ENCODE measurements around the gene COL7A1. TPM values are rescaled to one million over a fixed set of nuclear protein-coding genes. Genes with fewer than 3 reads are reported as not detected.

Gene COL7A1
- total RNA-seq, 1 donor from 2014 or later = 1.5 TPM

DNA sequence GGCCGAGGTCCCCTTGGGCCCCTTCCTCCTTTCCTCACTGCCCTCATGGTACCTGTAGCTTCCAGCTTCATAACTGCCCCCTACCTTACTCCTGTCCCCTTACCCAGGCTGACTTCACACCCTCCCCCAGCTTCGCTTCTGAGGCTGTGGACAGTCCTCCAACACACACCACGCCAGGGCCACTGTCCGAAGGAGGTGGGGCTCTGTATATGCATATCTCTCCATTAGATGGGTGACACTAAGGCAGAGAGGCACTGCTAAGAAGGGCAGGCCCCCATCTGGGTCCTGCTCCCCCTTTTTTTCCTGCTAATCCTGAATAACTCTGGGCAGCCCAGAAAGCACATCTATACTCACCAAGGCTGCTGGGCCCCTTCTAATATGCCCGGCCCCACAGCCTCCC is 1.0 kb upstream of the COL7A1 start:
- Mint-ChIP-seq H3K27me3 (peaks cover 18% of the 10 kb centered on the region), H3K27ac (no peak overlapping the region), H3K9me3 (no peaks in the 10 kb centered on the region), H3K4me3 (no peak overlapping the region), H3K4me1 (peaks cover 14% of the 10 kb centered on the region), H3K36me3 (ENCODE audit: low read depth) (peaks cover 38% of the 10 kb centered on the region)
- DNase-seq = no peak
- POLR2A ChIA-PET = no interaction called here
- no peak for ATAC-seq (ENCODE audit: low read depth)
- intact Hi-C loops (cut with micrococcal nuclease) = no loop called here
- CTCF ChIA-PET = no interaction called here
- TF ChIP-seq, protein P1, sequence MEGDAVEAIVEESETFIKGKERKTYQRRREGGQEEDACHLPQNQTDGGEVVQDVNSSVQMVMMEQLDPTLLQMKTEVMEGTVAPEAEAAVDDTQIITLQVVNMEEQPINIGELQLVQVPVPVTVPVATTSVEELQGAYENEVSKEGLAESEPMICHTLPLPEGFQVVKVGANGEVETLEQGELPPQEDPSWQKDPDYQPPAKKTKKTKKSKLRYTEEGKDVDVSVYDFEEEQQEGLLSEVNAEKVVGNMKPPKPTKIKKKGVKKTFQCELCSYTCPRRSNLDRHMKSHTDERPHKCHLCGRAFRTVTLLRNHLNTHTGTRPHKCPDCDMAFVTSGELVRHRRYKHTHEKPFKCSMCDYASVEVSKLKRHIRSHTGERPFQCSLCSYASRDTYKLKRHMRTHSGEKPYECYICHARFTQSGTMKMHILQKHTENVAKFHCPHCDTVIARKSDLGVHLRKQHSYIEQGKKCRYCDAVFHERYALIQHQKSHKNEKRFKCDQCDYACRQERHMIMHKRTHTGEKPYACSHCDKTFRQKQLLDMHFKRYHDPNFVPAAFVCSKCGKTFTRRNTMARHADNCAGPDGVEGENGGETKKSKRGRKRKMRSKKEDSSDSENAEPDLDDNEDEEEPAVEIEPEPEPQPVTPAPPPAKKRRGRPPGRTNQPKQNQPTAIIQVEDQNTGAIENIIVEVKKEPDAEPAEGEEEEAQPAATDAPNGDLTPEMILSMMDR (IDR thresholded peaks at IDR 0.05) = no peak

DNA sequence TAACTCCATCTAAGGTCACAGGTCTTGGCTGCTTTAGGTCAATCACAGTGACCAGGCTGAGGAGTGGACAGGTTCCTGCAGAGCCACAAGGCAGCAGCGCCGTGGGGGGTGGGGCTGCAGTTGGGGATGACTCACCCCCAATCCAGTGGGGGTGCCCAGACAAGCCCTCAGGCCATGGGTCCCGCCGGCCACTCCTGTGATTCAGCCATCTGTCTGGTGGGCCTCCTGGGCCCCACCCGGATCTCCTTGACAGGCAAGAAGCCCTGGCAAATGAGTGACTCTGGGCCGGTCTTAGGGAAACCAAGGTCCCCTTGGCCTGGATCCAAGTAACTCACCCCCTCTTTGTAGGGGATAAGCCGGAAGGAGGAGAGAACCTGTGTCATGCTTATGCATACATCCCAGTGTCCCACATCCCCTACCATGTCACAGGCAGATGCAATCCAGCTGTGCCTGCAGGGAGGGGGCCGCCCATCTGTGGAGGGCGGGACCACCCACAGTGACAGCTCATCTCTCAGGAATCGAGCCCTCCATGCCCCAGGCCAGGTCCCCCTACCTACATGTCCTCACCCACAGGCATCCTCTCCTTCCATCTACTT is 495 bp upstream of the COL7A1 start:
- Mint-ChIP-seq H3K36me3 (ENCODE audit: low read depth) (peaks cover 33% of the 10 kb centered on the region), H3K4me3 (no peak overlapping the region), H3K27ac (no peak overlapping the region), H3K4me1 (peaks cover 14% of the 10 kb centered on the region), H3K27me3 (peaks cover 23% of the 10 kb centered on the region), H3K9me3 (no peaks in the 10 kb centered on the region)
- peak; percentile 18 for ATAC-seq (ENCODE audit: low read depth)
- intact Hi-C loops (cut with micrococcal nuclease) = no loop called here
- DNase-seq = no peak
- CTCF ChIA-PET = no interaction called here
- POLR2A ChIA-PET = no interaction called here
- TF ChIP-seq, protein P1 (IDR thresholded peaks at IDR 0.05) = no peak

DNA sequence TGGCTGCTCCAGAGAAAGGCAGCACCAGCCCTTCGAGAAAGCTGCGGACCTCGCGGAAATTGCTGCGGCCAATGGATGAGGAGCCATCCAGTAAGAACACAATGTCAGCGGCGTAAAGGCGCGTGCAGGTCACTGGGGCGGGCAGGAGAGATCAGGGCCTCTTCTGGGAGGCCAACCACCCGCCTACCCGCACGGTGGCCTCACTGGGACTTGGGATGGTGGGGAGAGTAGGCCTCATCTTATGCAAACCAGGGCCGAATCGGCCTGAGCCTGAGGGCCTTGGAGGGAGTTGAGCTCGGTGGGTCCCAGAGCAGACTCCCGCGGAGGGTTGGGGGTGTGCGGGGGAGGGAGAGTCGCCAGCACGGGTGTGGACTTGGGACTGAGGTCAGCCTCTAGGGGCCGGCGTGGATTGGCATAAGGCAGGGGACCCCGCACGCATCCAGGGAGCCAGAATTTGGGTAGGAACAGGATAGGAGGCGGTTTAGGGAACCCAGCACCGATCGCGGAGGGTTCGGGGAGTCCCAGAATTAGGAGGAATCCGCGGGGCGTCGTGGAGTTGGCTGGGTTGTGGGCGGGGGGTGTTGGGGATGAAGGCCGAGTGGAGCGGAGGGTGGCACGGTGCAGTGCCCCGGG is 596 bp downstream of the COL7A1 start:
- Mint-ChIP-seq H3K27ac (no peak overlapping the region), H3K9me3 (no peaks in the 10 kb centered on the region)
- CTCF ChIA-PET = no interaction called here

DNA sequence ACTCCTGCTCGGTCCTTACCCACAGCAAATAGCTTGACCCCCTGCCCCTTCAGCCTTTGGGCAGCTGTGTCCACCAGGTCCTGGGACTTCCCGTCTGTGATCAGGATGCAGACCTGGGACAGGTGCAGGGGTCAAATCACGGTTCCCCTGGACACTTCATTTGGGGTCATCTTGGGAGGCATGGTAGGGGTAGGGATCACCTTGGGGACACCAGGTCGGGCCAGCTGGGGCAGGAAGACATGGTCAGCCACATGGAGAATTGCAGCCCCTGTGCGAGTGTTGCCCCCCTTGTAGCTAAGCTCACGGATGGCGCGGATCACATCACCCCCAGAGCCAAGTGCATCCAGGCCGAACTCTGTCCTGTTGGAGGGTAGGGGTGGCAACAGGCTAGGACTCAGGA is 1.8 kb downstream of the COL7A1 start:
- ATAC-seq (ENCODE audit: low read depth) (no peak), DNase-seq (no peak)
- Mint-ChIP-seq H3K27me3 (peaks cover 36% of the 10 kb centered on the region), H3K27ac (no peak overlapping the region), H3K4me3 (no peak overlapping the region), H3K4me1 (peaks cover 14% of the 10 kb centered on the region), H3K9me3 (no peaks in the 10 kb centered on the region), H3K36me3 (ENCODE audit: low read depth) (peaks cover 11% of the 10 kb centered on the region)
- TF ChIP-seq, protein P1 (IDR thresholded peaks at IDR 0.05) = no peak
- ChIA-PET CTCF (no interaction called here), POLR2A (interaction anchor here (0.6 kb wide), 1 partner anchor 9 kb away, joined by 3 read pairs; no protein-coding TSS in a partner anchor)
- intact Hi-C loops (cut with micrococcal nuclease) = no loop called here

More for the DNA sequence above, 596 bp downstream of the COL7A1 start:
- Mint-ChIP-seq H3K4me1 (peaks cover 14% of the 10 kb centered on the region), H3K4me3 (peak overlapping the region; percentile 57), H3K27me3 (peaks cover 28% of the 10 kb centered on the region), H3K36me3 (ENCODE audit: low read depth) (peaks cover 23% of the 10 kb centered on the region)
- POLR2A ChIA-PET = no interaction called here
- no peak for DNase-seq
- no peak for ATAC-seq (ENCODE audit: low read depth)
- TF ChIP-seq, protein P1 (IDR thresholded peaks at IDR 0.05) = no peak
- intact Hi-C loops (cut with micrococcal nuclease) = no loop called here

DNA sequence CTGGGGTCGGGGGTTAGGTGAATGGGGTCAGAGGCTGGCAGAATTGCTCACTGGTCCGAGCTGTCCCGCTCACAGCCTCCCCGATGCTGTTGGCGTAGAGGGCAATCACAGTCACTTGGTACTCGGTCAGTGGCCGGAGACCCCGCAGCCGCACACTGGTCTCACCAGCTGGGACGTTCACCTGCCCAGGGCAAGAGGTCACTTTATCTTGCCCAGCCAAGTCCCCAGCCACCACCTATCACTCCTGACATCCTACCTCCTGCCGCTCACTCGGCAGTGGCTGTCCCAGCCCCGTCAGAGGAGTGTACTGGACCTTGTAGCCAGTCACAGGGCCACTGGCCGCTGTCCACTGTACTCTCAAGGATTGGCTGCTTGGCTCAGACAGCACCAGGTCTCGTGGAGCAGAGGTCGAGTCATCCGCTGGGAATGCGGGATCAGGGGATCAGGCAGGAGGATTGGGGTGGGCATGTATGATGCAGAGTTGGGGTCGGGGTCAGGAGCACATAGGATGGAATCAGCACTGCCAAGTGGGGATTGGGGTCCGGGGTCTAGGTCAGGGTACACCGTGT is 2.5 kb downstream of the COL7A1 start:
- ChIA-PET CTCF (no interaction called here), POLR2A (no interaction called here)
- intact Hi-C loops (cut with micrococcal nuclease) = no loop called here
- DNase-seq (no peak), ATAC-seq (ENCODE audit: low read depth) (no peak)
- no peaks in the 10 kb centered on the region for H3K9me3 Mint-ChIP-seq
- TF ChIP-seq, protein P1 (IDR thresholded peaks at IDR 0.05) = no peak
- H3K36me3 Mint-ChIP-seq (ENCODE audit: low read depth) = peaks cover 6% of the 10 kb centered on the region
- H3K27me3 Mint-ChIP-seq = peaks cover 41% of the 10 kb centered on the region
- H3K27ac Mint-ChIP-seq = no peak overlapping the region
- no peak overlapping the region for H3K4me3 Mint-ChIP-seq
- H3K4me1 Mint-ChIP-seq = peaks cover 14% of the 10 kb centered on the region
